Gastrocnemius medialis (tissue), 4 donors: Measurements from ENCODE around the gene KRT4. TPM values are rescaled to one million over a fixed set of nuclear protein-coding genes. Genes with fewer than 3 reads are reported as not detected.

Experiments used
- ATAC-seq, 2 donors: fragments of 150-250 bp; one replicate each; pipeline ENCODE4 v1.9.1; 2016
- DNase-seq, 2 donors: peaks; one replicate each; pipeline ENCODE4 v3.0.0-alpha.2; 2019
- H3K27ac ChIP-seq, 4 donors: fragments of 200-600 bp; sonication (generic); 1 replicate in 1 of 4; 2 replicates in 3 of 4; pipeline ENCODE4 v1.5.1; 2016 to 2018; ENCODE audit warnings: mild to moderate bottlenecking in 2 of 4, moderate library complexity in 1 of 4
- H3K27me3 ChIP-seq, 3 donors: fragments of 200-600 bp; sonication (generic) in 2 of 3; 1 replicate in 1 of 3; 2 replicates in 2 of 3; pipeline versions ENCODE4 v1.5.1 to v1.6.0; 2016 to 2019; ENCODE audit warnings: mild to moderate bottlenecking in 1 of 3, moderate library complexity in 1 of 3
- H3K36me3 ChIP-seq, 2 donors: fragments of 200-600 bp; sonication (generic) in 1 of 2; one replicate each; pipeline ENCODE4 v1.5.1; 2017 to 2018
- H3K4me1 ChIP-seq, 2 donors: fragments of 200-600 bp; sonication (generic) in 1 of 2; one replicate each; pipeline ENCODE4 v1.5.1; 2016 to 2017; ENCODE audit warnings: mild to moderate bottlenecking in 2 of 2
- H3K4me3 ChIP-seq, 4 donors: fragments of 200-600 bp; sonication (generic) in 3 of 4; 1 replicate in 1 of 4; 2 replicates in 3 of 4; pipeline ENCODE4 v1.5.1; 2016 to 2019; ENCODE audit warnings: mild to moderate bottlenecking in 2 of 4
- H3K9me3 ChIP-seq, 3 donors: fragments of 200-600 bp; sonication (generic) in 2 of 3; 1 replicate in 1 of 3; 2 replicates in 2 of 3; pipeline ENCODE4 v1.5.1; 2016 to 2019
- POLR2A ChIP-seq, 2 donors: fragments of 450-650 bp; IDR thresholded peaks; one replicate each; pipeline ENCODE4 v1.6.1; 2017; ENCODE audit warnings: antibody characterized with exemption in 2 of 2, mild to moderate bottlenecking in 2 of 2, moderate library complexity in 2 of 2
- in situ Hi-C, 4 donors: fragments of 200-750 bp; cut with MboI; loops; one replicate each; pipeline versions ENCODE4 v1.15.0 to v1.8.0; 2017; ENCODE audit warnings: low sequenced_read_pairs in 4 of 4
- intact Hi-C: fragments of 100-400 bp; cut with DNase I; formaldehyde crosslinking; loops from one replicate; pipeline ENCODE4 v1.15.1; 2023; ENCODE audit warnings: low total_unique reads
- total RNA-seq, 4 donors: library from RNA; depleted of rRNA; stranded (reverse); fragments of >200 nt; gene quantifications; one replicate each; pipeline versions ENCODE4 v1.1.0 to v1.2.3, GENCODE V29; 2016
- TF ChIP-seq, protein P1 (sequence below), 5 experiments: fragments of 450-650 bp in 3 of 5; fragments of 200-600 bp in 2 of 5; sonication (generic) in 2 of 5; IDR thresholded peaks in 4 of 5; conservative IDR thresholded peaks in 1 of 5; 1 replicate in 4 of 5; 2 replicates in 1 of 5; pipeline ENCODE4 v1.5.1; 2016 to 2019; ENCODE audit warnings: antibody characterized with exemption in 5 of 5, mild to moderate bottlenecking in 3 of 5, moderate library complexity in 3 of 5

KRT4 gene
- total RNA-seq, 4 donors from 2014 or later: not detected

- H3K27me3 ChIP-seq: no peaks in the 10 kb centered on the region
- intact Hi-C loops: no loop called here
- H3K4me3 ChIP-seq: no peak overlapping the region
- no peak overlapping the region for H3K27ac ChIP-seq
- H3K36me3 ChIP-seq: no peaks in the 10 kb centered on the region
- H3K9me3 ChIP-seq: no peaks in the 10 kb centered on the region
- no peak for ATAC-seq
- no peak for DNase-seq
- TF ChIP-seq, protein P1, sequence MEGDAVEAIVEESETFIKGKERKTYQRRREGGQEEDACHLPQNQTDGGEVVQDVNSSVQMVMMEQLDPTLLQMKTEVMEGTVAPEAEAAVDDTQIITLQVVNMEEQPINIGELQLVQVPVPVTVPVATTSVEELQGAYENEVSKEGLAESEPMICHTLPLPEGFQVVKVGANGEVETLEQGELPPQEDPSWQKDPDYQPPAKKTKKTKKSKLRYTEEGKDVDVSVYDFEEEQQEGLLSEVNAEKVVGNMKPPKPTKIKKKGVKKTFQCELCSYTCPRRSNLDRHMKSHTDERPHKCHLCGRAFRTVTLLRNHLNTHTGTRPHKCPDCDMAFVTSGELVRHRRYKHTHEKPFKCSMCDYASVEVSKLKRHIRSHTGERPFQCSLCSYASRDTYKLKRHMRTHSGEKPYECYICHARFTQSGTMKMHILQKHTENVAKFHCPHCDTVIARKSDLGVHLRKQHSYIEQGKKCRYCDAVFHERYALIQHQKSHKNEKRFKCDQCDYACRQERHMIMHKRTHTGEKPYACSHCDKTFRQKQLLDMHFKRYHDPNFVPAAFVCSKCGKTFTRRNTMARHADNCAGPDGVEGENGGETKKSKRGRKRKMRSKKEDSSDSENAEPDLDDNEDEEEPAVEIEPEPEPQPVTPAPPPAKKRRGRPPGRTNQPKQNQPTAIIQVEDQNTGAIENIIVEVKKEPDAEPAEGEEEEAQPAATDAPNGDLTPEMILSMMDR (IDR thresholded peaks at IDR 0.05 in 4 of 5, conservative IDR thresholded peaks at IDR 0.05 in 1 of 5): no peak
- TF ChIP-seq POLR2A (IDR thresholded peaks at IDR 0.05): no peak
- in situ Hi-C loops: no loop called here
- no peaks in the 10 kb centered on the region for H3K4me1 ChIP-seq
These were observed 47.4 kb downstream of the KRT4 start for GRCh38 chr12:52766351-52767019.

DNA sequence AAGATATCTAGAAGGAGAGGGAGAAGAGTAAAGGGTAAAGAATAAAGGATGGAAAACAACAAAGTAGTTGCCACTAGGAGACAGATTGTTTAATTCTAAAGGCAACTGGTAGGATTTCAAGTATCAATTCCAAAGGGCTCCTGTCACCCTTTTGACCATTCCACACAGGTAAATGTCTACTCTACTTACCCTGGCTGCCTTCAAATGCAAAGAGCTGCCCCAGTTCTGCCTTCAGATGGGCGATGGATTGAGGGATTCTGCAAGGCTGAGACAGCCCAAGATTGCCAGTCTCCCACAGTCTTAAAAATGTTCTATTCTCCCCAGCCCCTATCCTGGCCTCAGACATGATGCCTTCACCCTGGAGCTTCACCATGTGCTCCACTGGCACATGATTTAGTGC is 48.2 kb downstream of the KRT4 start:
- intact Hi-C loops (no loop called here), in situ Hi-C loops (no loop called here)
- H3K27me3 ChIP-seq: peaks cover 0 to 2% (median 0%) of the 10 kb centered on the region in 3 donors
- H3K9me3 ChIP-seq: no peaks in the 10 kb centered on the region
- no peak for DNase-seq
- H3K4me1 ChIP-seq: no peaks in the 10 kb centered on the region
- H3K36me3 ChIP-seq: no peaks in the 10 kb centered on the region
- no peak overlapping the region for H3K4me3 ChIP-seq
- no peak overlapping the region for H3K27ac ChIP-seq
- no peak for TF ChIP-seq POLR2A (IDR thresholded peaks at IDR 0.05)
- TF ChIP-seq, protein P1 (IDR thresholded peaks at IDR 0.05 in 4 of 5, conservative IDR thresholded peaks at IDR 0.05 in 1 of 5): no peak
- ATAC-seq: no peak

DNA sequence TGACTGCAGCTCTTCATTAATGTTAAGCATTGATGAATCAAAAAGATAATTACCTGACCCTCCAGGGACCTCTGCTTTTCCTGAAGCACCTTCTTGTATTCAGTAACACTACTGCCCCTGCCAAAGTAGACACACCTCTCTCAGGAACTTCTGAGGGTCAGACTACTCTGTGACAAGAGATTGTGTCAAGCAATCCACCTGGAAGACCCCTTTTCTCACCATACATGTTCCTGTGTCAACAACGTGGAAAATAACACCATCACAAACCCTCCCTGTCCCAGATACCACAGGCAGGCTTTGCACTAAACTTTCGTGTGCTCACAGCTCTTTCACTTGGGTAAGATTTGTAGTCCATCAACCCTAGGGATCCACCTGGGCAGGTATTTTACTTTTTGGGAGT is 49.9 kb downstream of the KRT4 start:
- H3K27ac ChIP-seq: no peak overlapping the region
- intact Hi-C loops: no loop called here
- H3K4me1 ChIP-seq: no peaks in the 10 kb centered on the region
- no peak overlapping the region for H3K4me3 ChIP-seq
- no peaks in the 10 kb centered on the region for H3K9me3 ChIP-seq
- in situ Hi-C loops: no loop called here
- H3K27me3 ChIP-seq: peaks cover 0 to 4% (median 0%) of the 10 kb centered on the region in 3 donors
- no peak for TF ChIP-seq POLR2A (IDR thresholded peaks at IDR 0.05)
- TF ChIP-seq, protein P1 (IDR thresholded peaks at IDR 0.05 in 4 of 5, conservative IDR thresholded peaks at IDR 0.05 in 1 of 5): no peak
- no peaks in the 10 kb centered on the region for H3K36me3 ChIP-seq
- ATAC-seq (no peak), DNase-seq (no peak)

- Histone ChIP-seq H3K4me1 (no peaks in the 10 kb centered on the region), H3K27me3 (peaks cover 0 to 4% (median 0%) of the 10 kb centered on the region in 3 donors), H3K4me3 (no peak overlapping the region), H3K9me3 (no peaks in the 10 kb centered on the region), H3K36me3 (no peaks in the 10 kb centered on the region), H3K27ac (no peak overlapping the region)
- in situ Hi-C loops (no loop called here), intact Hi-C loops (no loop called here)
- ATAC-seq (no peak), DNase-seq (no peak)
- TF ChIP-seq POLR2A (IDR thresholded peaks at IDR 0.05): no peak
- TF ChIP-seq, protein P1 (IDR thresholded peaks at IDR 0.05 in 4 of 5, conservative IDR thresholded peaks at IDR 0.05 in 1 of 5): no peak
These were observed 50.8 kb downstream of the KRT4 start for GRCh38 chr12:52763036-52763659.
